Naive thymus-derived CD8-positive, alpha-beta T cell (primary cell): ENCODE data around the gene AOPEP. TPM values are rescaled to one million over a fixed set of nuclear protein-coding genes. Genes with fewer than 3 reads are reported as not detected.

Experiments
- ATAC-seq, 2 donors: fragments of 150-1000 bp; cut with Tn5 transposase in 1 of 2; sonication (Bioruptor Pico), chemical (Tn5 transposase) in 1 of 2; 1 replicate in 1 of 2; 2 replicates in 1 of 2; pipeline ENCODE4 v1.10.0; 2021; ENCODE audit warnings: mild to moderate bottlenecking in 2 of 2, moderate library complexity in 2 of 2
- POLR2A ChIA-PET: fragments of 350-600 bp; sonication (Branson Sonifier 250); formaldehyde crosslinking; loops from one replicate; lab custom pipeline; 2021; ENCODE audit warnings: antibody characterized with exemption; lab: Charles Lee
- DNase-seq, 10 donors: peaks; one replicate each; pipeline versions ENCODE4 v3.0.0 to v3.0.0-alpha.2; 2020 to 2022
- H3K27ac Mint-ChIP-seq, 10 donors: one replicate each; pipeline ENCODE4 v1.8.0; 2020 to 2022; ENCODE audit warnings: mild to moderate bottlenecking in 10 of 10, mixed read lengths in 10 of 10, moderate library complexity in 4 of 10, inconsistent platforms in 1 of 10
- H3K27me3 Mint-ChIP-seq, 5 donors: one replicate each; pipeline ENCODE4 v1.8.0; 2021 to 2022; ENCODE audit warnings: mixed read lengths in 5 of 5
- H3K36me3 Mint-ChIP-seq, 3 donors: one replicate each; pipeline ENCODE4 v1.8.0; 2020 to 2022; ENCODE audit warnings: mixed read lengths in 3 of 3, mild to moderate bottlenecking in 2 of 3, inconsistent platforms in 1 of 3
- H3K4me1 Mint-ChIP-seq, 4 donors: one replicate each; pipeline ENCODE4 v1.8.0; 2021 to 2022; ENCODE audit warnings: mixed read lengths in 4 of 4
- H3K4me3 Mint-ChIP-seq, 10 donors: one replicate each; pipeline ENCODE4 v1.8.0; 2020 to 2022; ENCODE audit warnings: mild to moderate bottlenecking in 10 of 10, mixed read lengths in 10 of 10, moderate library complexity in 6 of 10, inconsistent platforms in 1 of 10
- H3K9me3 Mint-ChIP-seq, 9 donors: one replicate each; pipeline ENCODE4 v1.8.0; 2020 to 2022; ENCODE audit warnings: mixed read lengths in 9 of 9, mild to moderate bottlenecking in 3 of 9, inconsistent platforms in 1 of 9, moderate library complexity in 1 of 9
- polyA plus RNA-seq, 3 donors: library from polyadenylated mRNA; unstranded; fragments of 300-500 nt; fragmentation: Illumina TruSeq; gene quantifications; one replicate each; pipeline ENCODE4 v1.2.3, GENCODE V29; 2021
- total RNA-seq, 8 experiments: library from RNA in 2 of 8; stranded (reverse) in 2 of 8; gene quantifications; one replicate each; pipeline ENCODE4 v1.2.3 and lab custom pipeline; 2021 to 2026

AOPEP gene
- total and polyA plus RNA-seq, 5 experiments from 2014 or later: 4.3 to 10.8 (median 7.4) TPM

DNA sequence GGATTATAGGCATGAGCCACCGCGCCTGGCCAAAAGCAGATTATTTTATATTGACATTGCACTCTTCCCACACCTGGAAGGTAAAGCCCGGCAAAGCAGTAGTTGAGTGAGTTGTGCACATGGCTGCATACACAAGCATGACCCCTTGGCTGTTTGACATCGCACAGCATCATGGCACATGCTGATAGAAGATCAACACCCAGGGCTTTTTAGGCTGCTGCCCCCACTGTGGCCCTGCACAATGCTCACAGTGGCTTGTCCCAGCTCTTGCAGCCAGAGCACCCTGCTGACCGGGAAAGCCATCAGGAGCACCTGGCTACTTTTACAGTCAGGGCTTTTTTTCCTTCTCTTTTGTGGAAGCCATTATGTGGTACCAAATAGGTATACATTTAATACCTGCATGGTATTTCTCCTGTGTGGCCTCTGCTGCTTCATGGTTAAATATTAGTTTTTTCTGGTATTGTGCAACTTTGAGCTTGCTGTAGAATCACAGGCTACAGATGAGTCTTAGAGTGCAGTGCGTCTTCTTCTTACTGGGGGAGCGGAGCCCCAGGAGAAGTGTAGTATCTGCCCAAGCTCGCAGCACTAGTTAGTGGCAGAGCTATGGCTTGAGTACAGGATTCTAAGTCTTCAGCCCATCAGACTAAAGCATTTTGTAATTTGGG lies 264.5 kb downstream of the AOPEP start:
- DNase-seq: no peak
- Mint-ChIP-seq H3K4me3 (no peak overlapping the region), H3K4me1 (peaks cover 0 to 1% (median 0%) of the 10 kb centered on the region in 4 donors), H3K27ac (peak overlapping the region in 1 of 10 donors; percentile 40), H3K36me3 (peaks cover 9 to 48% (median 23%) of the 10 kb centered on the region in 3 donors), H3K27me3 (no peaks in the 10 kb centered on the region), H3K9me3 (no peaks in the 10 kb centered on the region)
- no peak for ATAC-seq
- POLR2A ChIA-PET: no interaction called here

- H3K4me3 Mint-ChIP-seq: no peak overlapping the region
- no peak overlapping the region for H3K27ac Mint-ChIP-seq
- DNase-seq (no peak), ATAC-seq (no peak)
- H3K27me3 Mint-ChIP-seq: peaks cover 0 to 8% (median 5%) of the 10 kb centered on the region in 5 donors
- H3K36me3 Mint-ChIP-seq: peaks cover 9 to 48% (median 23%) of the 10 kb centered on the region in 3 donors
- H3K9me3 Mint-ChIP-seq: no peaks in the 10 kb centered on the region
- no peaks in the 10 kb centered on the region for H3K4me1 Mint-ChIP-seq
- POLR2A ChIA-PET: no interaction called here
Measured at GRCh38 chr9:94991961-94992907, 265.7 kb downstream of the AOPEP start.

- Mint-ChIP-seq H3K36me3 (peaks cover 3 to 41% (median 14%) of the 10 kb centered on the region in 3 donors), H3K27ac (no peak overlapping the region)
- no peak for ATAC-seq
Measured at GRCh38 chr9:94993160-94993820, 266.8 kb downstream of the AOPEP start.

DNA sequence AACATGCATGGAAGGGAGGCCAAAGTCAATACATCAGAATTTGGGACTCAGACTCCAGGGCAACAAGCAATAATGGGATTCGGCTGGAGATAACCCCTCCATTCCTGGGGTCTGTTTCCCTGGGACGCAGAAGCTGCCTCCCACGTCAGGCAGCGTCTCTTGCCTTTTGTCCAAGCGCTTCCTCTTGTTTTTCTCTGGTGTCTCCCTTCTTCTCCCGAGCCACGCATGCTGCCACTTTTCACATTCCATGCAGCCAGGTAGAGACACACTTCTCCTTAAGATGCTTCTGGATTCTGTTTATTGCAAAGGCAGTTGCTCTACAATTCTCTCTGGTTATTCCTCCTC lies 267.3 kb downstream of the AOPEP start:
- H3K36me3 Mint-ChIP-seq: peaks cover under 1 to 38% (median 13%) of the 10 kb centered on the region in 3 donors
- H3K27ac Mint-ChIP-seq: no peak overlapping the region
- no peaks in the 10 kb centered on the region for H3K4me1 Mint-ChIP-seq
- POLR2A ChIA-PET: no interaction called here
- H3K27me3 Mint-ChIP-seq: peaks cover 3 to 22% (median 9%) of the 10 kb centered on the region in 5 donors
- no peak for ATAC-seq
- H3K4me3 Mint-ChIP-seq: no peak overlapping the region
- no peaks in the 10 kb centered on the region for H3K9me3 Mint-ChIP-seq
- no peak for DNase-seq

More at GRCh38 chr9:94993160-94993820, 266.8 kb downstream of the AOPEP start:
- Mint-ChIP-seq H3K27me3 (peaks cover 0 to 17% (median 7%) of the 10 kb centered on the region in 5 donors), H3K4me3 (no peak overlapping the region), H3K9me3 (no peaks in the 10 kb centered on the region), H3K4me1 (no peaks in the 10 kb centered on the region)
- POLR2A ChIA-PET: no interaction called here
- no peak for DNase-seq

DNA sequence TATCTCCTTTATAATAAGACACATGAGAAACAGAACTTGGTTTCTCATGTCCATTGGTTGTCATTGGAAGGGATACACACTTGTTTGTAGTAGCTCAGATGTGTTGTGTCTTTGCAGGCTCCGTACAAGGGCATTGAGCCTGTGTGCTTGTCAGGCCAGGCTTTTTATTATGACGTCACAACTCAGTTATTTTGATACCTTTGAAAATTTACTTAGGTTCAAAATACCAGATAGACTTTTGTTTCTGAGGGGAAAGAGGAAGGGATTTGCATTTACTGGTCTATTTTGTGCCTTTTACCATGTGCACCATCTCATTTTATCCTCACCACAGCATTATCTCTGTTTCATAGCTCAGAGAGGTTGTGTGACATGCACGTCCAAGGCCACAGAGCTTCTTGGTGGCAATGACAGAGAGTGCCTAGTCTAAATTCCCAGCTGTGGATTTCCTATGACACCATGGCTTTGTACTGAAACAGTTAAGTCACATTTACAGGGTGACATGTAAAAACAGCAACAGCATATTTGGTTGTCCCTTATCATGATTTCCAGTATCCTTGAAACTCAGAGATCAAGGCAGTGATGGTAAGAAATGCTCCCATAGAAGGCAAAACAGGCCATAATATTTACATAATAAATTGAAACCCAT lies 268.7 kb downstream of the AOPEP start:
- H3K36me3 Mint-ChIP-seq: peaks cover 5 to 35% (median 20%) of the 10 kb centered on the region in 3 donors
- peaks cover 11 to 35% (median 14%) of the 10 kb centered on the region in 5 donors for H3K27me3 Mint-ChIP-seq
- no peak overlapping the region for H3K4me3 Mint-ChIP-seq
- POLR2A ChIA-PET: no interaction called here
- H3K27ac Mint-ChIP-seq: no peak overlapping the region
- no peak for DNase-seq
- no peaks in the 10 kb centered on the region for H3K9me3 Mint-ChIP-seq
- ATAC-seq: no peak
- H3K4me1 Mint-ChIP-seq: no peaks in the 10 kb centered on the region

- ATAC-seq (no peak), DNase-seq (no peak)
- no peaks in the 10 kb centered on the region for H3K4me1 Mint-ChIP-seq
- POLR2A ChIA-PET: no interaction called here
- H3K4me3 Mint-ChIP-seq: no peak overlapping the region
- H3K36me3 Mint-ChIP-seq: peaks cover 11 to 39% (median 23%) of the 10 kb centered on the region in 3 donors
- no peaks in the 10 kb centered on the region for H3K9me3 Mint-ChIP-seq
- H3K27ac Mint-ChIP-seq: no peak overlapping the region
- H3K27me3 Mint-ChIP-seq: peaks cover 17 to 47% (median 23%) of the 10 kb centered on the region in 5 donors
Measured at GRCh38 chr9:94996641-94997040, 270.1 kb downstream of the AOPEP start.

DNA sequence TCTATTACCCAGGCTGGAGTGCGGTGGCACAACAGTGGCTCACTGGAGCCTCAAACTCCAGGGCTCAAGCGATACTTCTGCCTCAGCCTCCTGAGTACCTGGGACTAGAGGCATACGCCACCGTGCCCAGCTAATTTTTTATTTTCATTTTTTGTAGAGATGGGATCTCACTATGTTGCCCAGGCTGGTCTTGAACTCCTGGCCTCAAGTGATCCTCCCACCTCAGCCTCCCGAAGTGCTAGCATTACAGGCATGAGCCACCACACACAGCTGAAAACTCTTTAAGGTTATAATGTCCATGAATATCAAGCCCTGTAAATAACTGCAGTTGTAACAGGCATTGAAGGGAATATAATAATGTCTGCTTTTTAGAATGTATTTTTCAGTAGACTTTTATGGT lies 271.2 kb downstream of the AOPEP start:
- POLR2A ChIA-PET: no interaction called here
- H3K27me3 Mint-ChIP-seq: peaks cover 22 to 54% (median 31%) of the 10 kb centered on the region in 5 donors
- ATAC-seq: no peak
- no peak for DNase-seq
- H3K4me3 Mint-ChIP-seq: no peak overlapping the region
- peaks cover 11 to 29% (median 16%) of the 10 kb centered on the region in 3 donors for H3K36me3 Mint-ChIP-seq
- H3K9me3 Mint-ChIP-seq: no peaks in the 10 kb centered on the region
- no peak overlapping the region for H3K27ac Mint-ChIP-seq
- peaks cover 0 to 1% (median under 1%) of the 10 kb centered on the region in 4 donors for H3K4me1 Mint-ChIP-seq

- no peak for DNase-seq
- POLR2A ChIA-PET: no interaction called here
- no peaks in the 10 kb centered on the region for H3K9me3 Mint-ChIP-seq
- H3K4me3 Mint-ChIP-seq: no peak overlapping the region
- H3K27ac Mint-ChIP-seq: no peak overlapping the region
- peaks cover 33 to 68% (median 39%) of the 10 kb centered on the region in 5 donors for H3K27me3 Mint-ChIP-seq
- no peak for ATAC-seq
- H3K36me3 Mint-ChIP-seq: peaks cover 11 to 14% (median 13%) of the 10 kb centered on the region in 3 donors
- H3K4me1 Mint-ChIP-seq: peaks cover 1 to 9% (median 7%) of the 10 kb centered on the region in 4 donors
Measured at GRCh38 chr9:94999832-95000231, 273.3 kb downstream of the AOPEP start.

DNA sequence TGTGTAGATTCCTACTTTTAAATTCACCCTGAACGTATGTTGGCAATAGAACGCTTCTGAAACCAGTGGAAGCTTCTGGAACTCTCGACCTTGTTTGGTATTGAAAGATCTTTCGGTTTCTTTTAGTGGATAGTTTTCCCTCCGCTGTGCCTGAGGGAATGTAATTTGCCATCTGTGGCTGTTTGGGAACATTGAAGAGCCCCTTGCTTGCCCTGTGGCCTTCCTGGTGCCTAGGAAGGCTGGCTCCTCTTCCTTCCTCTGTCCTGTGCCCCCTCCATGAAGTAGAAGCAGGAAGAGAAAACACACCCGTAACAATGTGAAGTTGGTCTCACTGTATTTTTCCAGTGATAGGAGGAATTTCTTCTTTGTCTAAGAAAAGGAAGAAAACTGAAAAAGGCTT lies 274.3 kb downstream of the AOPEP start:
- POLR2A ChIA-PET: no interaction called here
- DNase-seq: no peak
- Mint-ChIP-seq H3K4me3 (no peak overlapping the region), H3K36me3 (peaks cover 11 to 13% (median 11%) of the 10 kb centered on the region in 3 donors), H3K4me1 (peaks cover 1 to 14% (median 11%) of the 10 kb centered on the region in 4 donors), H3K27me3 (peaks cover 33 to 68% (median 39%) of the 10 kb centered on the region in 5 donors), H3K9me3 (no peaks in the 10 kb centered on the region), H3K27ac (no peak overlapping the region)
- ATAC-seq: no peak

GRCh38 chr9:95001720-95002119 lies 275.2 kb downstream of the AOPEP start:
- Mint-ChIP-seq H3K36me3 (peaks cover 11 to 15% (median 11%) of the 10 kb centered on the region in 3 donors), H3K4me3 (no peak overlapping the region)

DNA sequence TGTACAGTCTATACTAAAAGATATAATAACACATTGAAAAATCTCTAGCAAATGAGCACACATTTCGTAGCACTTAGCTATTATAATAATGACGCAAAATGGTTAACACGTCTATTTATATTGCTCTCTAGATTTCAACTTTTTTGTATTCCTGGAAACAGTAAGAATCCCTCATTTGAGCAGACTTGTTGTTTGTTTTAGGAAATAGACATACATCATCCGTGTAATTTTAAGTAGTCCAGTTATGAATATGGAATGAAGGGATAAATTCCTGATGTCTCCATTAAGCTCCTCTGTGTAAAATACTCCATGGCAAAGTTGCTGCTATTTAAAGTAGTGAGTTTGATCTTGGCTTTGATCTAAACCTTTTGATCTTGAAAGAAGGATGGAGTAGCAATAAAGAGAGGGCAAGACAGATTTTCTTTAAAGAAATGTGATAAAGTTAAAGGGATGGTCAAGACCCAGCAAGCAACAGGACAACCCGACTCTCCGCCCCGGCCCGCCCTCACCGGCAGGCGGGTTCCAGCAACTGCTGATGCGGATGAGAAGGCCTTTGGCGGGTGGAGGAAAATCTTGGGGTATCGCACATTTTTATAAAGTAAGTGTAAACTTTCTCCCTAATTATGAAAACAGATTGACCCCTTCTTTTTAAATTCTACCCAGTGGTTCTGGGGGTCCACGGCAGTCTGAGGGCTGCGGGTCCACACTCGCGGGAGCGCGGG lies 277.4 kb downstream of the AOPEP start:
- DNase-seq (peak in 1 of 10 donors; percentile 6), ATAC-seq (no peak)
- Mint-ChIP-seq H3K27ac (no peak overlapping the region), H3K36me3 (peaks cover 10 to 17% (median 15%) of the 10 kb centered on the region in 3 donors), H3K4me1 (peaks cover 1 to 14% (median 11%) of the 10 kb centered on the region in 4 donors), H3K9me3 (no peaks in the 10 kb centered on the region), H3K27me3 (peaks cover 23 to 46% (median 38%) of the 10 kb centered on the region in 5 donors), H3K4me3 (peak overlapping the region; percentile 52 to 88 (median 81))
- POLR2A ChIA-PET: no interaction called here

More at GRCh38 chr9:95001720-95002119, 275.2 kb downstream of the AOPEP start:
- ATAC-seq: no peak
- Mint-ChIP-seq H3K4me1 (peaks cover 1 to 14% (median 11%) of the 10 kb centered on the region in 4 donors), H3K9me3 (no peaks in the 10 kb centered on the region), H3K27me3 (peaks cover 33 to 67% (median 42%) of the 10 kb centered on the region in 5 donors), H3K27ac (no peak overlapping the region)
- DNase-seq: no peak
- POLR2A ChIA-PET: no interaction called here
